Neural progenitor cell (in vitro differentiated cells): Measurements from ENCODE around the gene CIITA.

Experiments used
- EZH2 ChIP-seq: fragments of 200-600 bp; sonication (generic); IDR thresholded peaks from 2 replicates; pipeline ENCODE4 v1.6.1; 2017; ENCODE audit warnings: antibody characterized with exemption, mild to moderate bottlenecking, moderate library complexity
- TF ChIP-seq, protein P1 (sequence below): fragments of 200-600 bp; sonication (generic); IDR thresholded peaks from 2 replicates; pipeline ENCODE4 v1.5.1; 2017; ENCODE audit warnings: antibody characterized with exemption, mild to moderate bottlenecking

DNA sequence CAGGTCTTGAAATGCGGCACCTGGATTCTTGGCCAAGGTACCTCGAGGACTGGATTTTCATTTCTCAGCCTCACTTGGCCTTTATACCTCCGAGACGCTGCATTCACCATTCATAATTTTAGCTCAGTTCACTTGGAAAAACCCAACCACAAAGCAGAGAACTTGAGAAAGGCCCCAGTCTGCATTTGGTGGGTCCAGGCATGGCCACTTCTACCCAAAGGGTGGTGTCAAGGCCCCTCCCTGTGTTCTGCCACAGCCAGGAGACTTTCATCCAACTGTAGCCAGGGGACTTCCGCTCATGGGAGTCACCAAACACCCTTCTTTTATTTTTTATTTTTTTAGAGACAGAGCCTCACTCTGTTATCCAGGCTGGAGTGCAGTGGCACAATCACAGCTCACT, 43.7 kb upstream of the CIITA start:
- TF ChIP-seq, protein P1, sequence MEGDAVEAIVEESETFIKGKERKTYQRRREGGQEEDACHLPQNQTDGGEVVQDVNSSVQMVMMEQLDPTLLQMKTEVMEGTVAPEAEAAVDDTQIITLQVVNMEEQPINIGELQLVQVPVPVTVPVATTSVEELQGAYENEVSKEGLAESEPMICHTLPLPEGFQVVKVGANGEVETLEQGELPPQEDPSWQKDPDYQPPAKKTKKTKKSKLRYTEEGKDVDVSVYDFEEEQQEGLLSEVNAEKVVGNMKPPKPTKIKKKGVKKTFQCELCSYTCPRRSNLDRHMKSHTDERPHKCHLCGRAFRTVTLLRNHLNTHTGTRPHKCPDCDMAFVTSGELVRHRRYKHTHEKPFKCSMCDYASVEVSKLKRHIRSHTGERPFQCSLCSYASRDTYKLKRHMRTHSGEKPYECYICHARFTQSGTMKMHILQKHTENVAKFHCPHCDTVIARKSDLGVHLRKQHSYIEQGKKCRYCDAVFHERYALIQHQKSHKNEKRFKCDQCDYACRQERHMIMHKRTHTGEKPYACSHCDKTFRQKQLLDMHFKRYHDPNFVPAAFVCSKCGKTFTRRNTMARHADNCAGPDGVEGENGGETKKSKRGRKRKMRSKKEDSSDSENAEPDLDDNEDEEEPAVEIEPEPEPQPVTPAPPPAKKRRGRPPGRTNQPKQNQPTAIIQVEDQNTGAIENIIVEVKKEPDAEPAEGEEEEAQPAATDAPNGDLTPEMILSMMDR: no peak
- no peak for TF ChIP-seq EZH2
